Measurements from ENCODE around the gene SCD5.

- no peak for TF ChIP-seq ZNF350 (CRISPR knock-in tag; IDR thresholded peaks at IDR 0.05; ENCODE audit: borderline replicate concordance, low read depth)
- TF ChIP-seq, protein P1, sequence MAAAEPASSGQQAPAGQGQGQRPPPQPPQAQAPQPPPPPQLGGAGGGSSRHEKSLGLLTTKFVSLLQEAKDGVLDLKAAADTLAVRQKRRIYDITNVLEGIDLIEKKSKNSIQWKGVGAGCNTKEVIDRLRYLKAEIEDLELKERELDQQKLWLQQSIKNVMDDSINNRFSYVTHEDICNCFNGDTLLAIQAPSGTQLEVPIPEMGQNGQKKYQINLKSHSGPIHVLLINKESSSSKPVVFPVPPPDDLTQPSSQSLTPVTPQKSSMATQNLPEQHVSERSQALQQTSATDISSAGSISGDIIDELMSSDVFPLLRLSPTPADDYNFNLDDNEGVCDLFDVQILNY (CRISPR knock-in tag; conservative IDR thresholded peaks at IDR 0.05), result no peak
- no peak for TF ChIP-seq ZFYVE20 (CRISPR knock-in tag; IDR thresholded peaks at IDR 0.05; ENCODE audit: borderline replicate concordance, low read depth)
- no peak for TF ChIP-seq SIN3A (IDR thresholded peaks at IDR 0.05; ENCODE audit: borderline replicate concordance, low read depth, low read length)
- no peak for TF ChIP-seq CREB1 (IDR thresholded peaks at IDR 0.05)
- TF ChIP-seq CREB1 (CRISPR knock-in tag; IDR thresholded peaks at IDR 0.05), result no peak
- TF ChIP-seq MYNN (CRISPR knock-in tag; IDR thresholded peaks at IDR 0.05; ENCODE audit: low read depth), result no peak
- TF ChIP-seq ZNF281 (CRISPR knock-in tag; IDR thresholded peaks at IDR 0.05; ENCODE audit: borderline replicate concordance), result no peak
- TF ChIP-seq BRD4 (CRISPR knock-in tag; IDR thresholded peaks at IDR 0.05), result no peak
- TF ChIP-seq, protein P2, sequence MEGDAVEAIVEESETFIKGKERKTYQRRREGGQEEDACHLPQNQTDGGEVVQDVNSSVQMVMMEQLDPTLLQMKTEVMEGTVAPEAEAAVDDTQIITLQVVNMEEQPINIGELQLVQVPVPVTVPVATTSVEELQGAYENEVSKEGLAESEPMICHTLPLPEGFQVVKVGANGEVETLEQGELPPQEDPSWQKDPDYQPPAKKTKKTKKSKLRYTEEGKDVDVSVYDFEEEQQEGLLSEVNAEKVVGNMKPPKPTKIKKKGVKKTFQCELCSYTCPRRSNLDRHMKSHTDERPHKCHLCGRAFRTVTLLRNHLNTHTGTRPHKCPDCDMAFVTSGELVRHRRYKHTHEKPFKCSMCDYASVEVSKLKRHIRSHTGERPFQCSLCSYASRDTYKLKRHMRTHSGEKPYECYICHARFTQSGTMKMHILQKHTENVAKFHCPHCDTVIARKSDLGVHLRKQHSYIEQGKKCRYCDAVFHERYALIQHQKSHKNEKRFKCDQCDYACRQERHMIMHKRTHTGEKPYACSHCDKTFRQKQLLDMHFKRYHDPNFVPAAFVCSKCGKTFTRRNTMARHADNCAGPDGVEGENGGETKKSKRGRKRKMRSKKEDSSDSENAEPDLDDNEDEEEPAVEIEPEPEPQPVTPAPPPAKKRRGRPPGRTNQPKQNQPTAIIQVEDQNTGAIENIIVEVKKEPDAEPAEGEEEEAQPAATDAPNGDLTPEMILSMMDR (CRISPR knock-in tag; IDR thresholded peaks at IDR 0.05), result no peak
- no peak for TF ChIP-seq NFE2 (CRISPR knock-in tag; IDR thresholded peaks at IDR 0.05)
- TF ChIP-seq, protein P3, sequence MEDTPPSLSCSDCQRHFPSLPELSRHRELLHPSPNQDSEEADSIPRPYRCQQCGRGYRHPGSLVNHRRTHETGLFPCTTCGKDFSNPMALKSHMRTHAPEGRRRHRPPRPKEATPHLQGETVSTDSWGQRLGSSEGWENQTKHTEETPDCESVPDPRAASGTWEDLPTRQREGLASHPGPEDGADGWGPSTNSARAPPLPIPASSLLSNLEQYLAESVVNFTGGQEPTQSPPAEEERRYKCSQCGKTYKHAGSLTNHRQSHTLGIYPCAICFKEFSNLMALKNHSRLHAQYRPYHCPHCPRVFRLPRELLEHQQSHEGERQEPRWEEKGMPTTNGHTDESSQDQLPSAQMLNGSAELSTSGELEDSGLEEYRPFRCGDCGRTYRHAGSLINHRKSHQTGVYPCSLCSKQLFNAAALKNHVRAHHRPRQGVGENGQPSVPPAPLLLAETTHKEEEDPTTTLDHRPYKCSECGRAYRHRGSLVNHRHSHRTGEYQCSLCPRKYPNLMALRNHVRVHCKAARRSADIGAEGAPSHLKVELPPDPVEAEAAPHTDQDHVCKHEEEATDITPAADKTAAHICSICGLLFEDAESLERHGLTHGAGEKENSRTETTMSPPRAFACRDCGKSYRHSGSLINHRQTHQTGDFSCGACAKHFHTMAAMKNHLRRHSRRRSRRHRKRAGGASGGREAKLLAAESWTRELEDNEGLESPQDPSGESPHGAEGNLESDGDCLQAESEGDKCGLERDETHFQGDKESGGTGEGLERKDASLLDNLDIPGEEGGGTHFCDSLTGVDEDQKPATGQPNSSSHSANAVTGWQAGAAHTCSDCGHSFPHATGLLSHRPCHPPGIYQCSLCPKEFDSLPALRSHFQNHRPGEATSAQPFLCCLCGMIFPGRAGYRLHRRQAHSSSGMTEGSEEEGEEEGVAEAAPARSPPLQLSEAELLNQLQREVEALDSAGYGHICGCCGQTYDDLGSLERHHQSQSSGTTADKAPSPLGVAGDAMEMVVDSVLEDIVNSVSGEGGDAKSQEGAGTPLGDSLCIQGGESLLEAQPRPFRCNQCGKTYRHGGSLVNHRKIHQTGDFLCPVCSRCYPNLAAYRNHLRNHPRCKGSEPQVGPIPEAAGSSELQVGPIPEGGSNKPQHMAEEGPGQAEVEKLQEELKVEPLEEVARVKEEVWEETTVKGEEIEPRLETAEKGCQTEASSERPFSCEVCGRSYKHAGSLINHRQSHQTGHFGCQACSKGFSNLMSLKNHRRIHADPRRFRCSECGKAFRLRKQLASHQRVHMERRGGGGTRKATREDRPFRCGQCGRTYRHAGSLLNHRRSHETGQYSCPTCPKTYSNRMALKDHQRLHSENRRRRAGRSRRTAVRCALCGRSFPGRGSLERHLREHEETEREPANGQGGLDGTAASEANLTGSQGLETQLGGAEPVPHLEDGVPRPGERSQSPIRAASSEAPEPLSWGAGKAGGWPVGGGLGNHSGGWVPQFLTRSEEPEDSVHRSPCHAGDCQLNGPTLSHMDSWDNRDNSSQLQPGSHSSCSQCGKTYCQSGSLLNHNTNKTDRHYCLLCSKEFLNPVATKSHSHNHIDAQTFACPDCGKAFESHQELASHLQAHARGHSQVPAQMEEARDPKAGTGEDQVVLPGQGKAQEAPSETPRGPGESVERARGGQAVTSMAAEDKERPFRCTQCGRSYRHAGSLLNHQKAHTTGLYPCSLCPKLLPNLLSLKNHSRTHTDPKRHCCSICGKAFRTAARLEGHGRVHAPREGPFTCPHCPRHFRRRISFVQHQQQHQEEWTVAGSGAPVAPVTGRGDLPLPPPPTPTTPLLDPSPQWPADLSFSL (CRISPR knock-in tag; IDR thresholded peaks at IDR 0.05), result no peak
- no peak for TF ChIP-seq ZFX (CRISPR knock-in tag; IDR thresholded peaks at IDR 0.05; ENCODE audit: low read depth)
- TF ChIP-seq FOSL1 (CRISPR knock-in tag; IDR thresholded peaks at IDR 0.05; ENCODE audit: borderline replicate concordance), result no peak
Observed at GRCh38 chr4:82643994-82644733, 154.4 kb downstream of the SCD5 start.
